GM12873 (cell line): ENCODE data around the gene ENTPD6.

ENCODE experiments used
- CTCF ChIP-seq: IDR thresholded peaks from 2 replicates; pipeline ENCODE4 v1.5.1; 2012; ENCODE audit warnings: low read depth, mild to moderate bottlenecking, moderate library complexity, low read length, control low read depth; ENCODE audit not compliant: insufficient read depth; ENCODE audit errors: missing control alignments

The ENTPD6 gene

GRCh38 chr20:25178563-25179438 is 16.7 kb upstream of the ENTPD6 start:
- TF ChIP-seq CTCF: peak; percentile 79

GRCh38 chr20:25179439-25180089 is 15.9 kb upstream of the ENTPD6 start:
- TF ChIP-seq CTCF: no peak

- TF ChIP-seq CTCF: no peak
Observed at GRCh38 chr20:25187220-25187619, 8.3 kb upstream of the ENTPD6 start.

- TF ChIP-seq CTCF: no peak
Observed at GRCh38 chr20:25187635-25188034, 7.9 kb upstream of the ENTPD6 start.

GRCh38 chr20:25188218-25188617 is 7.3 kb upstream of the ENTPD6 start:
- TF ChIP-seq CTCF: no peak

- TF ChIP-seq CTCF: no peak
Observed at GRCh38 chr20:25191051-25191450, 4.5 kb upstream of the ENTPD6 start.

GRCh38 chr20:25191689-25192088 is 3.8 kb upstream of the ENTPD6 start:
- TF ChIP-seq CTCF: no peak
